H1 (cell line): ENCODE measurements around the gene NR1I2. TPM values are rescaled to one million over a fixed set of nuclear protein-coding genes. Genes with fewer than 3 reads are reported as not detected.

Experiments
- CTCF ChIA-PET: fragments of 300-600 bp; sonication (Branson Sonifier 250); formaldehyde crosslinking; loops from one replicate; lab custom pipeline; 2021; ENCODE audit not compliant: partially characterized antibody; lab: Charles Lee
- POLR2A ChIA-PET: fragments of 300-600 bp; sonication (Branson Sonifier 250); formaldehyde crosslinking; loops from one replicate; lab custom pipeline; 2021; ENCODE audit warnings: inconsistent platforms; ENCODE audit not compliant: partially characterized antibody; lab: Charles Lee
- DNase-seq, 2 experiments: peaks; one replicate each; pipeline versions ENCODE4 v3.0.0 to v3.0.0-alpha.2; 2010 to 2022; ENCODE audit warnings: low spot score in 2 of 2, low read depth in 1 of 2, mixed read lengths in 1 of 2
- FAIRE-seq: peaks from 2 replicates; lab custom pipeline; 2011; peaks lifted over from hg19 to GRCh38; lab: Jason Lieb, UNC
- H2AFZ ChIP-seq: 2 replicates; pipeline ENCODE4 v1.8.1; 2012; ENCODE audit warnings: low read length, inconsistent platforms
- H2AK5ac ChIP-seq: 2 replicates; pipeline ENCODE4 v1.6.1; 2013; ENCODE audit warnings: low read depth, low read length
- H2BK120ac ChIP-seq: replicated peaks from 2 replicates; pipeline ENCODE3; 2013; ENCODE audit warnings: low read depth, low read length, inconsistent platforms
- H2BK12ac ChIP-seq: 2 replicates; pipeline ENCODE4 v1.6.1; 2013; ENCODE audit warnings: low read depth, low read length
- H2BK15ac ChIP-seq: 2 replicates; pipeline ENCODE4 v1.6.1; 2013; ENCODE audit warnings: low read length
- H2BK20ac ChIP-seq: 2 replicates; pipeline ENCODE4 v1.6.1; 2013; ENCODE audit warnings: low read length
- H2BK5ac ChIP-seq: 2 replicates; pipeline ENCODE4 v1.6.1; 2013; ENCODE audit warnings: low read depth, low read length
- H3K14ac ChIP-seq: 2 replicates; pipeline ENCODE4 v1.6.1; 2013; ENCODE audit warnings: inconsistent platforms; ENCODE audit not compliant: insufficient read length
- H3K18ac ChIP-seq: 2 replicates; pipeline ENCODE4 v1.6.1; 2013; ENCODE audit warnings: low read length; ENCODE audit errors: extremely low read depth
- H3K23ac ChIP-seq: 2 replicates; pipeline ENCODE4 v1.6.1; 2013; ENCODE audit warnings: inconsistent platforms; ENCODE audit not compliant: insufficient read length
- H3K23me2 ChIP-seq: 2 replicates; pipeline ENCODE4 v1.6.1; 2013; ENCODE audit warnings: low read depth, low read length
- H3K27ac ChIP-seq: 2 replicates; pipeline ENCODE4 v1.6.1; 2011; ENCODE audit warnings: low read depth, low read length, inconsistent platforms
- H3K27me3 ChIP-seq, 4 experiments: replicated peaks in 1 of 4; 1 replicate in 1 of 4; 2 replicates in 3 of 4; pipeline versions ENCODE4 v1.6.1 to v1.8.1; 2011 to 2013; ENCODE audit warnings: low read length in 3 of 4, mild to moderate bottlenecking in 3 of 4, inconsistent platforms in 2 of 4, mixed read lengths in 2 of 4, moderate library complexity in 1 of 4; ENCODE audit not compliant: control insufficient read depth in 3 of 4, insufficient read depth in 3 of 4; ENCODE audit errors: extremely low read depth in 1 of 4
- H3K36me3 ChIP-seq, 4 experiments: 2 replicates each; pipeline versions ENCODE4 v1.6.1 to v1.8.1; 2011 to 2013; ENCODE audit warnings: mild to moderate bottlenecking in 4 of 4, low read length in 3 of 4, moderate library complexity in 2 of 4, control low read depth in 1 of 4, inconsistent platforms in 1 of 4; ENCODE audit not compliant: insufficient read depth in 4 of 4, control insufficient read depth in 2 of 4
- H3K4ac ChIP-seq: replicated peaks from 2 replicates; pipeline ENCODE3; 2013; ENCODE audit warnings: low read length, low read depth, mixed read lengths, inconsistent platforms; ENCODE audit not compliant: insufficient read length
- H3K4me1 ChIP-seq, 4 experiments: replicated peaks in 1 of 4; 1 replicate in 1 of 4; 2 replicates in 3 of 4; pipeline versions ENCODE4 v1.6.1 to v1.8.1; 2011 to 2013; ENCODE audit warnings: low read length in 3 of 4, inconsistent platforms in 2 of 4, mixed read lengths in 1 of 4; ENCODE audit not compliant: insufficient read depth in 4 of 4, control insufficient read depth in 3 of 4
- H3K4me2 ChIP-seq, 2 experiments: 2 replicates each; pipeline versions ENCODE4 v1.6.1 to v1.8.1; 2011 to 2013; ENCODE audit warnings: low read depth in 2 of 2, low read length in 2 of 2, control low read depth in 1 of 2, inconsistent platforms in 1 of 2, mild to moderate bottlenecking in 1 of 2; ENCODE audit not compliant: insufficient read depth in 1 of 2
- H3K4me3 ChIP-seq, 4 experiments: fragments of 200-600, 300-600 bp in 1 of 4; sonication (generic), shearing (Covaris generic), sonication (Bioruptor Twin) in 1 of 4; 2 replicates each; pipeline versions ENCODE4 v1.5.1 to v1.8.1; 2011 to 2016; ENCODE audit warnings: low read length in 4 of 4, low read depth in 3 of 4, control low read depth in 2 of 4, inconsistent platforms in 2 of 4, mild to moderate bottlenecking in 2 of 4, mixed read lengths in 1 of 4, moderate library complexity in 1 of 4; ENCODE audit not compliant: insufficient read depth in 2 of 4; ENCODE audit errors: extremely low read depth in 1 of 4
- H3K56ac ChIP-seq: replicated peaks from 2 replicates; pipeline ENCODE3; 2013; ENCODE audit warnings: low read depth, mild to moderate bottlenecking, mixed read lengths, low read length, inconsistent platforms; ENCODE audit not compliant: insufficient read length
- H3K79me1 ChIP-seq: 2 replicates; pipeline ENCODE4 v1.6.1; 2013; ENCODE audit warnings: low read depth, low read length, control low read depth
- H3K79me2 ChIP-seq, 2 experiments: 2 replicates each; pipeline versions ENCODE4 v1.6.1 to v1.8.1; 2012 to 2013; ENCODE audit warnings: low read length in 2 of 2, mild to moderate bottlenecking in 2 of 2, inconsistent platforms in 1 of 2; ENCODE audit not compliant: insufficient read depth in 2 of 2, control insufficient read depth in 1 of 2
- H3K9ac ChIP-seq, 4 experiments: replicated peaks in 1 of 4; 1 replicate in 1 of 4; 2 replicates in 3 of 4; pipeline versions ENCODE4 v1.6.1 to v1.8.1; 2011 to 2013; ENCODE audit warnings: low read depth in 3 of 4, low read length in 3 of 4, control low read depth in 2 of 4, mild to moderate bottlenecking in 2 of 4, moderate library complexity in 2 of 4, inconsistent platforms in 1 of 4; ENCODE audit errors: extremely low read depth in 1 of 4
- H3K9me3 ChIP-seq, 2 experiments: 2 replicates each; pipeline versions ENCODE4 v1.6.1 to v1.8.1; 2012 to 2013; ENCODE audit warnings: mild to moderate bottlenecking in 2 of 2, moderate library complexity in 2 of 2, control low read depth in 1 of 2, inconsistent platforms in 1 of 2, low read depth in 1 of 2, low read length in 1 of 2, mixed read lengths in 1 of 2; ENCODE audit not compliant: insufficient read depth in 2 of 2
- H4K20me1 ChIP-seq, 2 experiments: replicated peaks in 1 of 2; 2 replicates each; pipeline versions ENCODE3 to v1.8.1; 2011 to 2013; ENCODE audit warnings: inconsistent platforms in 2 of 2, low read length in 2 of 2, mild to moderate bottlenecking in 1 of 2; ENCODE audit not compliant: insufficient read depth in 2 of 2, control insufficient read depth in 1 of 2
- H4K5ac ChIP-seq: 2 replicates; pipeline ENCODE4 v1.6.1; 2013; ENCODE audit warnings: low read length, low read depth, mixed read lengths, inconsistent platforms; ENCODE audit not compliant: insufficient read length
- H4K8ac ChIP-seq: 2 replicates; pipeline ENCODE4 v1.8.0; 2013; ENCODE audit warnings: mild to moderate bottlenecking, moderate library complexity, low read length, inconsistent platforms; ENCODE audit not compliant: insufficient read depth; ENCODE audit errors: extremely low read depth
- H4K91ac ChIP-seq: replicated peaks from 2 replicates; pipeline ENCODE3; 2013; ENCODE audit warnings: low read length, mixed read lengths, inconsistent platforms; ENCODE audit not compliant: insufficient read length
- BCL11A ChIP-seq, 2 experiments: IDR thresholded peaks; one replicate each; pipeline ENCODE4 v1.6.1; 2011; ENCODE audit warnings: low read depth in 2 of 2, low read length in 2 of 2, mild to moderate bottlenecking in 2 of 2
- BRCA1 ChIP-seq: IDR thresholded peaks from 2 replicates; pipeline ENCODE4 v1.6.1; 2012; ENCODE audit warnings: low read depth, low read length, improper control_type of control experiment
- CBX8 ChIP-seq: fragments of 300-800, 300-1000 bp; sonication (generic); IDR thresholded peaks from 2 replicates; pipeline ENCODE4 v1.7.1; 2016; ENCODE audit warnings: low read depth, low read length, borderline replicate concordance
- CHD1 ChIP-seq: IDR thresholded peaks from 2 replicates; pipeline ENCODE4 v1.6.1; 2012; ENCODE audit warnings: low read depth, low read length, improper control_type of control experiment
- HDAC6 ChIP-seq: IDR thresholded peaks from one replicate; pipeline ENCODE4 v1.7.1; 2012; ENCODE audit warnings: low read depth, mild to moderate bottlenecking, inconsistent platforms, low read length, moderate library complexity
- JUND ChIP-seq: IDR thresholded peaks from 2 replicates; pipeline ENCODE4 v1.6.1; 2011; ENCODE audit warnings: mild to moderate bottlenecking, improper control_type of control experiment, low read length
- KDM1A ChIP-seq: fragments of 200-600, 300-600 bp; sonication (generic); IDR thresholded peaks from 2 replicates; pipeline ENCODE4 v1.7.1; 2016; ENCODE audit warnings: mild to moderate bottlenecking, low read length, borderline replicate concordance
- KDM4A ChIP-seq: IDR thresholded peaks from one replicate; pipeline ENCODE4 v1.7.1; 2012; ENCODE audit warnings: low read depth, mild to moderate bottlenecking, moderate library complexity, low read length, inconsistent platforms; ENCODE audit not compliant: severe bottlenecking
- MAFK ChIP-seq: IDR thresholded peaks from 2 replicates; pipeline ENCODE4 v1.6.1; 2012; ENCODE audit warnings: low read depth, mild to moderate bottlenecking, improper control_type of control experiment, low read length
- NRF1 ChIP-seq: IDR thresholded peaks from 2 replicates; pipeline ENCODE4 v1.6.1; 2011; ENCODE audit warnings: mild to moderate bottlenecking, low read depth, low read length, improper control_type of control experiment
- RNF2 ChIP-seq: fragments of 200-900, 300-1000 bp; sonication (generic); IDR thresholded peaks from 2 replicates; pipeline ENCODE4 v1.7.1; 2016; ENCODE audit warnings: borderline replicate concordance, low read depth, mild to moderate bottlenecking, antibody characterized with exemption, low read length; ENCODE audit not compliant: poor library complexity, severe bottlenecking; ENCODE audit errors: missing control alignments
- SIRT6 ChIP-seq: IDR thresholded peaks from one replicate; pipeline ENCODE4 v1.7.1; 2012; ENCODE audit warnings: low read length, inconsistent platforms
- SP1 ChIP-seq: IDR thresholded peaks from 2 replicates; pipeline ENCODE4 v1.6.1; 2011; ENCODE audit warnings: low read depth, low read length
- SP2 ChIP-seq: IDR thresholded peaks from 2 replicates; pipeline ENCODE4 v1.6.1; 2012; ENCODE audit warnings: mild to moderate bottlenecking, low read length, inconsistent platforms
- TAF1 ChIP-seq: IDR thresholded peaks from 2 replicates; pipeline ENCODE4 v1.6.1; 2011; ENCODE audit warnings: mild to moderate bottlenecking, low read depth, low read length
- TEAD4 ChIP-seq: IDR thresholded peaks from 2 replicates; pipeline ENCODE4 v1.6.1; 2012; ENCODE audit warnings: low read depth, low read length, inconsistent platforms, mixed read lengths
- WGBS, 2 experiments: shearing (Covaris generic) in 1 of 2; methylation state at CpG; one replicate each; pipeline versions ENCODE4 v1.1.6 to v1.1.7; 2013 to 2015; ENCODE audit warnings: low lambda C conversion rate in 2 of 2, mixed read lengths in 2 of 2, inconsistent platforms in 1 of 2, low coverage in 1 of 2, missing lambda C conversion rate in 1 of 2; ENCODE audit not compliant: insufficient replicate concordance in 2 of 2, insufficient coverage in 1 of 2, insufficient read length in 1 of 2; ENCODE audit errors: extremely low coverage in 1 of 2, missing lambda C conversion rate in 1 of 2; 5-methylcytosine and 5-hydroxymethylcytosine counted together
- polyA plus RNA-seq, 7 experiments: library from polyadenylated mRNA; depleted of rRNA in 3 of 7; stranded (reverse) in 5 of 7; unstranded in 2 of 7; fragments of >200 nt in 5 of 7; fragments of 200-250 nt in 2 of 7; gene quantifications; 1 replicate in 5 of 7; 2 replicates in 1 of 7; 4 replicates in 1 of 7; pipeline versions ENCODE4 v1.2.1 to v1.2.3, GENCODE V29; 2011 to 2013; ENCODE audit warnings: missing spikeins in 2 of 7, mixed read lengths in 2 of 7
- total RNA-seq: library from RNA; stranded (reverse); fragmentation: NEBNext Ultra II Directional; extraction: Animal tissue kit (Norgen Biotek cat#: 25700); gene quantifications from 2 replicates; pipeline ENCODE4 v1.2.1, GENCODE V29; 2021

The NR1I2 gene
- total and polyA plus RNA-seq, 2 of the 8 experiments (the other 6 are each of a cell fraction or from before 2014, with no cell fraction given), result 0.28 to 1.8 TPM

GRCh38 chr3:119783883-119784282, 2.0 kb downstream of the NR1I2 start:
- Histone ChIP-seq H3K27ac (no peak overlapping the region), H3K4me2 (no peak overlapping the region), H3K23ac (no peak overlapping the region), H3K36me3 (no peaks in the 10 kb centered on the region), H2BK20ac (no peak overlapping the region), H2BK5ac (no peak overlapping the region), H3K14ac (no peak overlapping the region), H3K9me3 (no peaks in the 10 kb centered on the region), H4K8ac (no peak overlapping the region), H4K20me1 (no peaks in the 10 kb centered on the region), H2BK15ac (no peak overlapping the region), H3K79me2 (no peaks in the 10 kb centered on the region), H3K4ac (no peak overlapping the region), H2AFZ (no peak overlapping the region), H2AK5ac (no peak overlapping the region), H3K79me1 (no peaks in the 10 kb centered on the region), H3K23me2 (no peaks in the 10 kb centered on the region), H3K4me1 (no peaks in the 10 kb centered on the region), H4K91ac (no peak overlapping the region), H3K9ac (no peak overlapping the region), H2BK120ac (no peak overlapping the region), H3K27me3 (no peaks in the 10 kb centered on the region), H2BK12ac (no peak overlapping the region), H3K56ac (no peak overlapping the region), H3K4me3 (no peak overlapping the region), H3K18ac (no peak overlapping the region), H4K5ac (no peak overlapping the region)
- FAIRE-seq, result no peak
- POLR2A ChIA-PET, result no interaction called here
- no peak for DNase-seq
- 77% methylated on average over 7 of the region's 7 CpGs; no CpG with 5 or more reads in 1 of the 2 experiments for WGBS, 2 experiments
- CTCF ChIA-PET, result interaction anchor here (1.2 kb wide), 1 partner anchor 17 kb away, joined by 3 read pairs; no protein-coding TSS in a partner anchor
- no peak for TF ChIP-seq CHD1
- no peak for TF ChIP-seq TEAD4
- no peak for TF ChIP-seq HDAC6
- TF ChIP-seq KDM4A, result no peak
- no peak for TF ChIP-seq SIRT6
- no peak for TF ChIP-seq KDM1A
- TF ChIP-seq CBX8, result no peak
- TF ChIP-seq SP2, result no peak
- no peak for TF ChIP-seq SP1
- no peak for TF ChIP-seq BCL11A (IDR thresholded peaks at IDR 0.05; ENCODE audit: low read depth in 2 of 2, low read length in 2 of 2)
- TF ChIP-seq JUND, result no peak
- no peak for TF ChIP-seq TAF1
- no peak for TF ChIP-seq BRCA1
- no peak for TF ChIP-seq NRF1
- no peak for TF ChIP-seq MAFK
- no peak for TF ChIP-seq RNF2
